LNCaP clone FGC (cell line): ENCODE measurements around the gene NELL1.

Experiments
- DNase-seq: peaks from one replicate; pipeline ENCODE4 v3.0.0-alpha.2; 2011; ENCODE audit warnings: low read depth
- H3K4me3 ChIP-seq: 2 replicates; pipeline ENCODE4 v1.5.1; 2011; ENCODE audit warnings: mild to moderate bottlenecking, low read depth, low read length, control low read depth
- TF ChIP-seq, protein P1 (sequence below): IDR thresholded peaks from 2 replicates; pipeline ENCODE4 v1.5.1; 2012; ENCODE audit warnings: mild to moderate bottlenecking; ENCODE audit not compliant: control insufficient read depth, insufficient read depth; ENCODE audit errors: extremely low read depth

Gene NELL1

GRCh38 chr11:20759541-20759940 lies 90.2 kb downstream of the NELL1 start:
- TF ChIP-seq, protein P1, sequence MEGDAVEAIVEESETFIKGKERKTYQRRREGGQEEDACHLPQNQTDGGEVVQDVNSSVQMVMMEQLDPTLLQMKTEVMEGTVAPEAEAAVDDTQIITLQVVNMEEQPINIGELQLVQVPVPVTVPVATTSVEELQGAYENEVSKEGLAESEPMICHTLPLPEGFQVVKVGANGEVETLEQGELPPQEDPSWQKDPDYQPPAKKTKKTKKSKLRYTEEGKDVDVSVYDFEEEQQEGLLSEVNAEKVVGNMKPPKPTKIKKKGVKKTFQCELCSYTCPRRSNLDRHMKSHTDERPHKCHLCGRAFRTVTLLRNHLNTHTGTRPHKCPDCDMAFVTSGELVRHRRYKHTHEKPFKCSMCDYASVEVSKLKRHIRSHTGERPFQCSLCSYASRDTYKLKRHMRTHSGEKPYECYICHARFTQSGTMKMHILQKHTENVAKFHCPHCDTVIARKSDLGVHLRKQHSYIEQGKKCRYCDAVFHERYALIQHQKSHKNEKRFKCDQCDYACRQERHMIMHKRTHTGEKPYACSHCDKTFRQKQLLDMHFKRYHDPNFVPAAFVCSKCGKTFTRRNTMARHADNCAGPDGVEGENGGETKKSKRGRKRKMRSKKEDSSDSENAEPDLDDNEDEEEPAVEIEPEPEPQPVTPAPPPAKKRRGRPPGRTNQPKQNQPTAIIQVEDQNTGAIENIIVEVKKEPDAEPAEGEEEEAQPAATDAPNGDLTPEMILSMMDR: no peak
- DNase-seq: no peak
- no peak overlapping the region for H3K4me3 ChIP-seq

GRCh38 chr11:20760811-20761210 lies 91.4 kb downstream of the NELL1 start:
- DNase-seq: no peak
- H3K4me3 ChIP-seq: no peak overlapping the region
- TF ChIP-seq, protein P1: no peak

DNA sequence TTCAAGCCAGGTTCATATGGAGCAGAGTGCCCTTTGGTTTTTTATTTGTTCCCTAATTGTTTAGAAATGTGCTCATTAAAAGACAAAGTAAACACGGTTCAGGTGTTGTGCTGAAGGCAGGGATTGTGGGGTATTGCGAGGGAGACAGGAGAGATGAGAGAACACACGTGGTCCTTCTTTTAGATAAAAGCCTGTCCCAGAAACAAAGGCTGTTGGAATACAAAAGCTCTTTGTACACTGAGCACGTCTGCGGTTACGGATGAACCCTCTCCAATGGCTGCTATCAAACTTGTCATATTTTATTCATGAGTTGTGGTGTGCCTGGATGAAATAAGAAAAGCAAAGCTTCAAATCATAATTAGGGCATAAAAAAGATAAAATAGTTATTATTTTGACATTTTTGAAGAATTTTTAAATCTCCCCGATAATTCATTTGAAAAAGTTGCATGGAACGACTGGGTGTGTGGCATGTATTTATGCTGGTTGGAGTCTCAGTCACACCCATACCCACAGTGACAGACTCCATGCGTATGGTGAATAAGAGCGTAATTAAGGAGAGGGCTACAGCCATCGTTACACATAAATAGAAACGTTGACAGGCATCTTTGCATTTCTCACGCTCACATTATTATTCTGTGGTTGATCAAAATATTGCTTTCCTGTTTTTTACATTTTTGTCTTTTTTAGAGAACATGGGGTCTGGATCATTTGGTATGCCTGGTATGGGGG lies 92.9 kb downstream of the NELL1 start:
- H3K4me3 ChIP-seq: no peak overlapping the region
- DNase-seq: no peak
- TF ChIP-seq, protein P1: no peak

DNA sequence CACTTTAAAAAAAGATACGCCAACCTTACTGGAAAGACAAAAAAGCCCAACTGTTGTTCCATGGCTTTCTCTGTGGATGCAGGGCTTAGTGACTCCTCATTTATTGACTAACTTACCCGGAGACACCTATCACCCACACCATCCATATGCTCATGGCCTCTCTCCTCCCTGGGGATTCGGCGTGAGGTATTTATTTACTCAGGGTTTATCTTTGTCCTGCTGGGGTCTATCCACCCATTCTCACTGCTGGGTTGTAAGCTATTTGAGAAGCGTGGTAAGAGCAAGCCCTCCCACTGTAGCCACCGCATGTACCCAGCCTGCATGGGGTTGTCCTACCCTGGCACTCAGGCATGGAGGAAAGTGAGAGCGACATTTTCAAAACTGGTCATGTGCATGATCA lies 93.6 kb downstream of the NELL1 start:
- TF ChIP-seq, protein P1: no peak
- no peak overlapping the region for H3K4me3 ChIP-seq
- no peak for DNase-seq

DNA sequence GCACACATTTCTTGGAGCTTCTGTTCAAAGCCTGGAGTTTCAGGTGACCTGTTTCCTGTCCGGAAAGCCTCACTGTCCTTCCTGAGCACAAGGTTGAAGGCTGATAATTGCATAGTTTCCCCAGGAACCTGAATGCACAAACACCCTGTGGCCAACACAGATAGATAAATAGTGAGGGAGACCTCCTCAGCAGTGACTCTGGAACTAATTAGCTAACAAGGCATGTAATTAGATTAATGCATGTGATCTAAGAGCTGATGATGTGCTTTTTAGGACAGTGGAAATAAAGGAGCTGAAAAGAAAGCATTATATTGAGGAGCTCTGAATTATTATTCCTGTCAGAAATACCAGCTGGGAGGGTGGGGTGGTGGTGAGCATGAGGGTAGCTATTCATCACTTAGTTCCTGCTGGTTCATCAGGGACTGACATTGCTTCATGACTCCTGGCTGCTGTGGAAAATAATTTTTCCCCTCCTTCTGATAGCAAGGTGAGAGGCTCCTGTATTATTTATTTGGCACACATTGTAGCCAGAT lies 101.1 kb downstream of the NELL1 start:
- DNase-seq: no peak
- H3K4me3 ChIP-seq: no peak overlapping the region
- TF ChIP-seq, protein P1: no peak

DNA sequence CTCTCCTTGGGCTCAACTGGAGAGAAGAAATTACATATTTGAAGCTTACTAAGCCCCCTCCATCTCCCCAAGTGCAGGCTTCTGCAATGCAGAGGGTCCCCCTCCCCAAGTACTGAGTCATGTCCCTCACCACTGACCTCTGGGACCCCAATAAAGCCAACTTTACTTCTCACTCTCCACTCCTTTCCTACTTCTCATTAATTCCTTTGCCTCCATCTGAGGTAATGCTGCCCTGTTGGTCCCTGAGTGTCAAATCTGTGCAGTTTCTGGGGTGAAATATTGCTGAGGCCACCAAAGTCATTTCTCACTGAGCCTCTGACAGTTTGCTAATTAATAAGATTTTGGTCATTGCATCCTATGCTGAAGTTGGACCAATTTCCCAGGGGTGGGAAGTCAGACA lies 101.6 kb downstream of the NELL1 start:
- DNase-seq: no peak
- TF ChIP-seq, protein P1: no peak
- H3K4me3 ChIP-seq: no peak overlapping the region

DNA sequence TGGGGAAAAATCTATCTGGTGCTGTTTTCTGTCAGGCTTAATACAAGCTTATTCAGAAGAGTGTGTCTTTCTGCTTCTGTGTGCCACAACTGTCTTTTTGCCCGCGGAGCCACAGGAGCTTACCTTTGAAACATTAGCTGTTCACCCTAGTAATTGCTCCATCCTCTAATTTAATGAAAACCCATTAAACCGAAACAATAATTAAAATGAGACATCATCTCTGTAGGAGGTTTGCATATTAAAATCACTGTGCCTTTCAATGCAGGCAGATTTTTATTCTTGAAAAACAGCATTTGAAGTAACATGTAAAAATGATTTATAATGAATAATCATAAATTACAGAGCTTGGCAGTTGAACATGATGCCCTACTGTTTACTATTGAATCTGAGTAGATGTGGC lies 102.3 kb downstream of the NELL1 start:
- DNase-seq: no peak
- no peak overlapping the region for H3K4me3 ChIP-seq
- TF ChIP-seq, protein P1: no peak
